GM12801 (cell line): Measurements from ENCODE around the gene SLC6A9.

Experiments
- CTCF ChIP-seq: IDR thresholded peaks from one replicate; pipeline ENCODE4 v1.5.1; 2011; ENCODE audit warnings: control low read depth; ENCODE audit not compliant: insufficient read length; ENCODE audit errors: extremely low read depth

Gene SLC6A9

GRCh38 chr1:44024903-44025525, 6.2 kb downstream of the SLC6A9 start:
- TF ChIP-seq CTCF, result no peak

DNA sequence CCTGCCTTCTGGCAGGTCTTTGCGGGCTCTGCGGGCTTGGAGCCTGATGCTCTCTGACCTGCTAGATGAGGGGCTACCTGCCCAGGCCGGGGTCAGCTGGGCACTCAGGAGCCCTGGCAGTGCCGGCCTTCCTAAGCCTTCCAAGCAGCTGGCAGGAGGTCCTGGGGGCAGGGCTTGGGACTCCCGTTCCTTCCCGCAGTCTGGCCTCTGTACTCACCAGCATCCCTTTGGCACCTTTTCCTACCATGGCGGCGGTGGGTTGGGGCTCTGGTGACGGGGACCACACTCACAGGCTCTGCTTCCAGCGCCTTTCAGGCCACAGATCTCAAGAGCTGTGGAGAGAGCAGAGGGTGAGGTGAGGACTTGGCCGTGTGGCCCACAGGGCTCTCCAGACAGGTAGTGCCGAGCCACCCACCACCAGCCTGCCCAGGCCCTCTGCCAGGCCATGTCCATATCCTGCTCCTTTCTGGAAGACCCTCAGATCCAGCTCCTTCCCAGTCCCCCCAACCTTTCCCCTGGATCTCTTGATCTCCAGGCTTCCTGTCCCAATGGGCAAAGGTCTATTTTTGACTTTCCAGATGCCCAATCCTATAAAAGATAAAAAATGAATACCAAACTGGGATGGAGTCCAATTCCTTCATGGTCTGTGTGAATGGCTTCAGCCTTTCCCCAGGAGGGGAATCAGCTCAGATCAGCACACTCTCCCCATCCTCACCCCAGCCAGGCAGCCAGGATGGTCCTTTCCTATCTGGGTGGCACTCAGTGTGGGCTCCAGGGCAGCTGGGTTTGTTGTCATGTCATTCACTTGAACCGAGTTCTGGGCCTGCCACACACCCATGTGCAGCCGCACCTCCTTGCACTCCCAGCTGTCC, 7.0 kb downstream of the SLC6A9 start:
- TF ChIP-seq CTCF, result no peak

DNA sequence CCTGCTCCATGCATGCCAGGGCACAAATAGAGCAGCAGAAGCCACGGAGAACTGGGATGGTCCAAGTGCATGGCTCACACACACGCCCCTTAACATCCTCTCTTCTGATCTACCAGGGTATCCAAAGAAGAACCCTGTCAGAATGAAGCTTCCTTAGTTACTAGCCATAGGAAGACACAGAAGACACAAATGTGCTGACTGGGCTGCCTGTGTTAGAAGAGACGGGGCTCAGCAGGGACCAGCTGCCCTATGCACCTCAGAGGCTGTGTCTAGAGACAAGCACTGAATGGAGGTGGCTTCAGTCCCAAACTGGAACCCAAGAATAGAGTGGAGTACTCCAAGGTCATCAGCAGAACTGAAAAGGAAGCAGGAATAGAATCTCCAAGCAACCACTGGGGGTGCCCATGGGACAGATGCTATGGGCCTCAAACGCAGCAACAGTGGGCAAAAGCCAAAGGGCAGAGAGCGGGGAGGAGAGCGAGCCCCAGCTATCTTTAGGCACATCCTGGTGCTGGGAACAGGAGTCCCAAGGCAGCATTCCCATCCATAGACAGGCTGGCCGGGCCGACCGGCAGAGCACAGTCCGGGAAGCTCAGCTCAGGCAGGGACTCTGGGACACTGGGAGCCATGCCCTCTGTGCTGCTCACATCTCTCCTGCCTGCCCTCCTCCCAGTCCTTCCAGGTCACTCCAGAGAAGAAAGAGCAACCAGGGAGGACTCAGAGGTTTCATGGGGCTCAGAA, 9.5 kb downstream of the SLC6A9 start:
- no peak for TF ChIP-seq CTCF

DNA sequence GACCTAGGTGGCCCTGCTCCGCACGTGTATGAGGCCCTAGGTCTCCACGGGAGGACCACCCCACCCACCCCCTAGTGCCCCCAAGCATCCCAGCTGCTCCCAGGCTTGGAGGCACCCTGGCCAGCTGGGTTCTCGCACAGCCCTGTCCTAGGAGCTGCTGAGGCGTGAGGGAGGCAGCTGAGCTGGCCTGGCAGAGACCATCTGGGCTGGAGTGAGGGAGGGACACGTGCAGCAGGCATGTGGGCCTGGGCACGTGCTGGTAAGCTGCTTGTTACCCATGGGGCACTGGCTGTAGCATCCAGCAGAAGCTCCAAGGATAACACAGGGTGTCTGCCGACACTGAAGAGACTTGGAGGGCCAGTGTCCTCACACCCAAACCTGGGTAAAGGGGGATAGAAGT, 10.1 kb downstream of the SLC6A9 start:
- no peak for TF ChIP-seq CTCF

DNA sequence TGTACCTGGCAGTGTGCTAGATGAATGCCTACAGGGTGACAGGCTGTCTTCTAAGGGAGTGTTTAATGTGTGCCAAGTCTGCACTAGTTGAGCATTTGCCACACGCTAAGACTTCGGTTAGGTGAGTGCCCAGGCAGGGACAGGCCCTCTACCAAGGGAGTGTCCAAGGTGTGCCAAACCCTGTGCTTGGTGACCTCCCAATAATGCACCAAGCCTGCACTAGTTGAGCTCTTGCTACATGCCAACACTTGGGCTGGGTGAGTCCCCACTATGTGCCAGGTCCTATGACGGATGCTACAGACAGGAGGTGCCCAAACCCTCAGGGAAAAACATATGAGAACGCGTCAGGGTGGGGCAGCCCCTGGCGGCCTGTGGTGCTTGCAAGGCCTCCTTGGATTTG, 10.8 kb downstream of the SLC6A9 start:
- no peak for TF ChIP-seq CTCF

DNA sequence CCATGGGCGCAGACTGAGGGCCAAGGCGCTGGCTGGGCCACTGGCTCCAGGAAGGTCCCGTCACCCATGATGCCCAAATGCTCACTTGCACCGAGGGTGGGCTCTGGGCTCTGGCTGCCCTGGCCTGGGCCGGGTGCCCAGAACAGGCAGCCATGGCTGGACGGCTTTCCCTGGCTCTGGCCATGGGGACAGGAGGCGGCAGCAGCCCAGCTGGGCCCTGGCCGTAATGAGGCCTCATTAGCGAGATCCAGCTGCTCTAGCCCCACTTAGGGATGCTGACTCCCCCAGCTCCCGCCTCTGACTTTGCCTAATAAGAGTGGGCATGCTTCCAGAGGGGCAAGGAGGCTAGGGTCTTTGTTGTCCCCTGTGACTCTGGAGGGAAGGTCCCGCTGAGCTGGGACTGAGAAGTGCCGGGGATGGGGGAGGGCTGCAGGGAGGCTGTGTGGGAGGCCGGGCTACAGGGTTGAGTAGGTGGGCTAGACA, 11.8 kb downstream of the SLC6A9 start:
- TF ChIP-seq CTCF, result no peak

DNA sequence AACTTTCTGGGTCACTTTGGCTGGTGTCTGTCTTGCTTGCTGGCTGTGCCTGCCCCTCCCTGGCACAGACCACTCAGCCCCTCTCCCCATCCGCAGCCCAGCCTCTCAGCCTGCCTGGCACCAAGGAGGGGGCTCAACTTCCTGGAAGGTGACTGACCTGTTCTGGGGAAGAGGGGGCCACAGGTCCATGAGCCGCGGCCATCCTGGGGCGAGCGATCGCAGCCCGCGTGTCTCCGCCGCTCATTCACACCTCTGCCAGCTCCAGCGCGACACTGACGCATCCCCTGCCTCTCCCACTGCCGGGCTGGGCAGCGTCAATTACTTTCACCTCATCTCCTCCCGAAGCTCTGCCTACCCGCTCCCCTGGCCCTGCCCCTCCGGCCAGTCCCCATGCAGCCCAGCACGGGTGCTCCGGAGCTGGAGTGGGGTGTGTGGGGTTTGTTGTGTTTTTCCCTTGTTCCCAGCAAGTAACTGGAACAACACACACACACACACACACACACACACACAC, 14.3 kb downstream of the SLC6A9 start:
- TF ChIP-seq CTCF, result no peak
